ENCODE results near the gene MRFAP1L1.
"Not testable (repeated sequence)": the region's sequence is repeated elsewhere in the genome, so short reads cannot be mapped to it uniquely, and the experiment has no call there.

The MRFAP1L1 gene

GRCh38 chr4:6733358-6734164 is 23.9 kb upstream of the MRFAP1L1 start:
- DNase-seq = no peak

- DNase-seq = no peak
Observed at GRCh38 chr4:6732441-6733357, 23.0 kb upstream of the MRFAP1L1 start.

- DNase-seq = no peak
Observed at GRCh38 chr4:6731780-6732179, 22.1 kb upstream of the MRFAP1L1 start.

- DNase-seq = no peak
Observed at GRCh38 chr4:6731318-6731675, 21.6 kb upstream of the MRFAP1L1 start.

- DNase-seq = no peak
Observed at GRCh38 chr4:6730603-6731317, 21.1 kb upstream of the MRFAP1L1 start.

- no peak for DNase-seq
Observed at GRCh38 chr4:6728320-6729029, 18.8 kb upstream of the MRFAP1L1 start.

- no peak for DNase-seq
Observed at GRCh38 chr4:6727943-6728250, 18.2 kb upstream of the MRFAP1L1 start.

- no peak for DNase-seq
Observed at GRCh38 chr4:6727081-6727942, 17.6 kb upstream of the MRFAP1L1 start.

- DNase-seq = not testable (repeated sequence)
Observed at GRCh38 chr4:6725427-6725961, 15.8 kb upstream of the MRFAP1L1 start.

- DNase-seq = no peak
Observed at GRCh38 chr4:6724421-6725111, 14.9 kb upstream of the MRFAP1L1 start.

GRCh38 chr4:6723851-6724250 is 14.2 kb upstream of the MRFAP1L1 start:
- no peak for DNase-seq

- no peak for DNase-seq
Observed at GRCh38 chr4:6722891-6723290, 13.2 kb upstream of the MRFAP1L1 start.

- DNase-seq = no peak
Observed at GRCh38 chr4:6721121-6721520, 11.5 kb upstream of the MRFAP1L1 start.

GRCh38 chr4:6720202-6720699 is 10.6 kb upstream of the MRFAP1L1 start:
- DNase-seq = peak; percentile 89

- no peak for DNase-seq
Observed at GRCh38 chr4:6719611-6720179, 10.0 kb upstream of the MRFAP1L1 start.

GRCh38 chr4:6718932-6719610 is 9.4 kb upstream of the MRFAP1L1 start:
- no peak for DNase-seq

- no peak for DNase-seq
Observed at GRCh38 chr4:6716958-6717655, 7.4 kb upstream of the MRFAP1L1 start.

GRCh38 chr4:6716018-6716911 is 6.6 kb upstream of the MRFAP1L1 start, which contains the start of gene BLOC1S4:
TSS of gene BLOC1S4 (plus strand) at chr4:6716174. CDS start at chr4:6716210, 36 bp downstream.
- DNase-seq = peak; percentile 80

Data from T-helper 9 cell (primary cell).